Calu3 (cell line): ENCODE results near the gene OS9. TPM values are rescaled to one million over a fixed set of nuclear protein-coding genes. Genes with fewer than 3 reads are reported as not detected.

Source experiments
- BruUV-seq: library from RNA; stranded (reverse); fragments of 400-500 nt; replicated peaks from 2 replicates; lab custom pipeline; 2021; lab: Mats Ljungman, UMichigan
- CTCF ChIA-PET: fragments of 300-600 bp; sonication (Branson Sonifier 250); formaldehyde crosslinking; loops from one replicate; lab custom pipeline; 2022; ENCODE audit warnings: antibody characterized with exemption; lab: Charles Lee
- DNase-seq: peaks from one replicate; pipeline ENCODE4 v3.0.0; 2022
- H3K27ac Mint-ChIP-seq: one replicate; pipeline ENCODE4 v1.8.0; 2022; ENCODE audit warnings: mixed read lengths; ENCODE audit not compliant: unreplicated experiment
- H3K27me3 Mint-ChIP-seq: one replicate; pipeline ENCODE4 v1.8.0; 2022; ENCODE audit warnings: mixed read lengths; ENCODE audit not compliant: unreplicated experiment
- H3K36me3 Mint-ChIP-seq: one replicate; pipeline ENCODE4 v1.8.0; 2022; ENCODE audit warnings: mild to moderate bottlenecking, moderate library complexity, mixed read lengths; ENCODE audit not compliant: insufficient read depth, unreplicated experiment
- H3K4me1 Mint-ChIP-seq: one replicate; pipeline ENCODE4 v1.8.0; 2022; ENCODE audit warnings: mild to moderate bottlenecking, low read depth, mixed read lengths; ENCODE audit not compliant: unreplicated experiment
- H3K4me3 Mint-ChIP-seq: one replicate; pipeline ENCODE4 v1.8.0; 2022; ENCODE audit warnings: mild to moderate bottlenecking, low read depth, moderate library complexity, mixed read lengths; ENCODE audit not compliant: unreplicated experiment
- H3K9me3 Mint-ChIP-seq: one replicate; pipeline ENCODE4 v1.8.0; 2022; ENCODE audit warnings: low read depth, mixed read lengths; ENCODE audit not compliant: unreplicated experiment
- intact Hi-C: fragments of 100-400 bp; cut with micrococcal nuclease; formaldehyde crosslinking; loops from one replicate; pipeline ENCODE4 v1.10.0; 2022; ENCODE audit not compliant: unreplicated experiment
- total RNA-seq: library from RNA; stranded (reverse); gene quantifications from 2 replicates; pipeline ENCODE4 v1.2.3, GENCODE V29; 2022
- TF ChIP-seq, protein P1 (sequence below): fragments of 200-600 bp; IDR thresholded peaks from one replicate; pipeline ENCODE4 v1.8.0; 2022; ENCODE audit warnings: antibody characterized with exemption; ENCODE audit not compliant: unreplicated experiment

OS9 gene
- total RNA-seq, 1 experiment from 2014 or later, result 221 TPM

- Mint-ChIP-seq H3K4me3 (peak overlapping the region; percentile 57), H3K4me1 (peaks cover 30% of the 10 kb centered on the region), H3K27ac (peak overlapping the region; percentile 2), H3K27me3 (peaks cover 92% of the 10 kb centered on the region), H3K36me3 (no peaks in the 10 kb centered on the region), H3K9me3 (no peaks in the 10 kb centered on the region)
- TF ChIP-seq, protein P1, sequence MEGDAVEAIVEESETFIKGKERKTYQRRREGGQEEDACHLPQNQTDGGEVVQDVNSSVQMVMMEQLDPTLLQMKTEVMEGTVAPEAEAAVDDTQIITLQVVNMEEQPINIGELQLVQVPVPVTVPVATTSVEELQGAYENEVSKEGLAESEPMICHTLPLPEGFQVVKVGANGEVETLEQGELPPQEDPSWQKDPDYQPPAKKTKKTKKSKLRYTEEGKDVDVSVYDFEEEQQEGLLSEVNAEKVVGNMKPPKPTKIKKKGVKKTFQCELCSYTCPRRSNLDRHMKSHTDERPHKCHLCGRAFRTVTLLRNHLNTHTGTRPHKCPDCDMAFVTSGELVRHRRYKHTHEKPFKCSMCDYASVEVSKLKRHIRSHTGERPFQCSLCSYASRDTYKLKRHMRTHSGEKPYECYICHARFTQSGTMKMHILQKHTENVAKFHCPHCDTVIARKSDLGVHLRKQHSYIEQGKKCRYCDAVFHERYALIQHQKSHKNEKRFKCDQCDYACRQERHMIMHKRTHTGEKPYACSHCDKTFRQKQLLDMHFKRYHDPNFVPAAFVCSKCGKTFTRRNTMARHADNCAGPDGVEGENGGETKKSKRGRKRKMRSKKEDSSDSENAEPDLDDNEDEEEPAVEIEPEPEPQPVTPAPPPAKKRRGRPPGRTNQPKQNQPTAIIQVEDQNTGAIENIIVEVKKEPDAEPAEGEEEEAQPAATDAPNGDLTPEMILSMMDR, result no peak
- intact Hi-C loops, result loop anchor here (2.0 kb wide), 1 partner anchor 154 kb away; no protein-coding TSS in a partner anchor
- CTCF ChIA-PET, result interaction anchor here (1.3 to 3.4 kb wide), 3 partner anchors 11 to 154 kb away, joined by 3 to 18 read pairs (median 17); no protein-coding TSS in a partner anchor
- no peak for DNase-seq
- BruUV-seq, result no TSS peak
Measured at GRCh38 chr12:57736741-57737466, 43.0 kb downstream of the OS9 start.

GRCh38 chr12:57737467-57738460 is 43.8 kb downstream of the OS9 start:
- no peak for DNase-seq
- TF ChIP-seq, protein P1, result no peak
- intact Hi-C loops, result loop anchor here (2.0 kb wide), 1 partner anchor 155 kb away; no protein-coding TSS in a partner anchor
- Mint-ChIP-seq H3K27ac (no peak overlapping the region), H3K4me3 (no peak overlapping the region), H3K9me3 (no peaks in the 10 kb centered on the region), H3K27me3 (peaks cover 90% of the 10 kb centered on the region), H3K4me1 (peaks cover 35% of the 10 kb centered on the region), H3K36me3 (no peaks in the 10 kb centered on the region)
- BruUV-seq, result no TSS peak
- CTCF ChIA-PET, result no interaction called here

DNA sequence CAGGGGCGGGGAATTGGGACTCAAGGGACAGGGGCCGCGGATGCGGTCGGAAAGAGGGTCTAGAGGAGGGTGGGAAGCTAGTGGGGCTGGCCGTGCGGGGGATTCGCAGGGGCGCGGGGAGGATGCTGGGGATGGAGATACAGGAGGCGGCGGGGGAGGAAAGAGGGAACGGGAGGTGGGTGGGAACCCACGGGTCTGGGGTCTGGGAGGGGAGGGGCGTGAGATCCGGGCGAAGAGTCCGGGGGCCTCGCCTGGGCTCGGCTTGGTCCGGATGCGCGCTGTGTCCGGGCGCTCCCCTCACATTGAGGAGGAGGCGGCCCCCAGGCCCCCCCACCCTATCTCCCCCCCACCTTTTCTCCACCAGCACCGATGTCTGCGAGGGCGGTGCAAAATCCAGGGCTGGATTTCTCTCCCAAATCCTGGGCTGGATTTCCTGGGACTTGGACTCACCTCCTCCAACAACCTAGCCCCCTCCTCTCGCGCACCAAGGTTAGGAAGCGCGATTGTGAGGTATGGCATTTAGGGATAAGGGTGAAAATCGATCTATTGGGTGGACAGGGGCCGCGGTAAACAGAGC is 44.8 kb downstream of the OS9 start, which contains the start of gene AGAP2:
AGAP2 (minus strand) TSS at position 82 of the 577 bp plus-strand sequence. CDS start 496 bp downstream, outside the sequence.
- TF ChIP-seq, protein P1, result no peak
- Mint-ChIP-seq H3K4me3 (no peak within 1 kb of the TSS), H3K9me3 (no peaks in the 10 kb centered on the region), H3K27me3 (peaks cover 80% of the 10 kb centered on the region), H3K4me1 (peaks cover 35% of the 10 kb centered on the region), H3K27ac (no peak within 1 kb of the TSS), H3K36me3 (no peaks in the 10 kb centered on the region)
- CTCF ChIA-PET, result interaction anchor here (0.6 kb wide), 1 partner anchor 58 kb away, joined by 3 read pairs; no protein-coding TSS in a partner anchor
- intact Hi-C loops, result no loop called here
- BruUV-seq, result no TSS peak
- no peak for DNase-seq

- peaks cover 74% of the 10 kb centered on the region for H3K27me3 Mint-ChIP-seq
- H3K9me3 Mint-ChIP-seq, result no peaks in the 10 kb centered on the region
- no peak for DNase-seq
- peaks cover 5% of the 10 kb centered on the region for H3K36me3 Mint-ChIP-seq
- TF ChIP-seq, protein P1, result no peak
- H3K4me1 Mint-ChIP-seq, result peaks cover 41% of the 10 kb centered on the region
- no peak overlapping the region for H3K27ac Mint-ChIP-seq
- no TSS peak for BruUV-seq
- H3K4me3 Mint-ChIP-seq, result no peak overlapping the region
- intact Hi-C loops, result no loop called here
- CTCF ChIA-PET, result interaction anchor here (0.6 kb wide), 1 partner anchor 58 kb away, joined by 3 read pairs; no protein-coding TSS in a partner anchor
Measured at GRCh38 chr12:57739387-57739786, 45.5 kb downstream of the OS9 start.
